CD4-positive, CD25-positive, alpha-beta regulatory T cell (primary cell): ENCODE measurements around the gene TRIM50. TPM values are rescaled to one million over a fixed set of nuclear protein-coding genes. Genes with fewer than 3 reads are reported as not detected.
"Not testable (repeated sequence)": the region's sequence is repeated elsewhere in the genome, so short reads cannot be mapped to it uniquely, and the experiment has no call there.

Source experiments
- ATAC-seq, 2 donors: fragments of 150-1000 bp; cut with Tn5 transposase; one replicate each; pipeline ENCODE4 v1.10.0; 2021; ENCODE audit warnings: low read depth in 2 of 2, moderate number of reproducible peaks in 2 of 2, moderate library complexity in 1 of 2
- DNase-seq, 3 donors: peaks; one replicate each; pipeline versions ENCODE4 v3.0.0 to v3.0.0-alpha.2; 2012 to 2022; ENCODE audit warnings: mixed read lengths in 1 of 3
- H3K27ac ChIP-seq: one replicate; pipeline ENCODE4 v1.7.0; 2013; ENCODE audit warnings: mild to moderate bottlenecking, low read length; ENCODE audit not compliant: insufficient read depth, poor library complexity, severe bottlenecking
- H3K27me3 ChIP-seq: one replicate; pipeline ENCODE4 v1.7.0; 2013; ENCODE audit warnings: low read length; ENCODE audit not compliant: control insufficient read depth, insufficient read depth
- H3K36me3 ChIP-seq: one replicate; pipeline ENCODE4 v1.7.0; 2013; ENCODE audit warnings: mild to moderate bottlenecking, low read length, moderate library complexity; ENCODE audit not compliant: control insufficient read depth, insufficient read depth
- H3K4me1 ChIP-seq: 2 replicates; pipeline ENCODE4 v1.7.0; 2013; ENCODE audit warnings: mild to moderate bottlenecking, low read length; ENCODE audit not compliant: insufficient read depth, control insufficient read depth, poor library complexity, severe bottlenecking
- H3K4me3 ChIP-seq: one replicate; pipeline ENCODE4 v1.7.0; 2013; ENCODE audit warnings: low read depth, mild to moderate bottlenecking, low read length, moderate library complexity
- H3K9me3 ChIP-seq, 2 experiments: 1 replicate in 1 of 2; 2 replicates in 1 of 2; pipeline ENCODE4 v1.7.0; 2013; ENCODE audit warnings: low read length in 2 of 2, mild to moderate bottlenecking in 1 of 2, moderate library complexity in 1 of 2; ENCODE audit not compliant: control insufficient read depth in 2 of 2
- H3K27ac Mint-ChIP-seq, 3 donors: one replicate each; pipeline ENCODE4 v1.8.0; 2020 to 2022; ENCODE audit warnings: mild to moderate bottlenecking in 3 of 3, mixed read lengths in 3 of 3, moderate library complexity in 2 of 3
- H3K27me3 Mint-ChIP-seq: one replicate; pipeline ENCODE4 v1.8.0; 2022; ENCODE audit warnings: mild to moderate bottlenecking, mixed read lengths
- H3K36me3 Mint-ChIP-seq: one replicate; pipeline ENCODE4 v1.8.0; 2020; ENCODE audit warnings: mixed read lengths
- H3K4me1 Mint-ChIP-seq, 4 donors: one replicate each; pipeline ENCODE4 v1.8.0; 2020 to 2022; ENCODE audit warnings: mixed read lengths in 4 of 4, mild to moderate bottlenecking in 1 of 4
- H3K4me3 Mint-ChIP-seq, 4 donors: one replicate each; pipeline ENCODE4 v1.8.0; 2020 to 2022; ENCODE audit warnings: mild to moderate bottlenecking in 4 of 4, mixed read lengths in 4 of 4, moderate library complexity in 3 of 4
- H3K9me3 Mint-ChIP-seq, 7 donors: one replicate each; pipeline ENCODE4 v1.8.0; 2020 to 2022; ENCODE audit warnings: mixed read lengths in 7 of 7, mild to moderate bottlenecking in 3 of 7, moderate library complexity in 2 of 7
- polyA plus RNA-seq, 4 donors: library from polyadenylated mRNA; unstranded; fragments of 300-500 nt; fragmentation: Illumina TruSeq; gene quantifications; one replicate each; pipeline ENCODE4 v1.2.3, GENCODE V29; 2021
- total RNA-seq: library from RNA; stranded (reverse); gene quantifications from one replicate; pipeline ENCODE4 v1.2.3, GENCODE V29; 2022

Gene TRIM50
- total and polyA plus RNA-seq, 5 donors from 2014 or later = not detected

DNA sequence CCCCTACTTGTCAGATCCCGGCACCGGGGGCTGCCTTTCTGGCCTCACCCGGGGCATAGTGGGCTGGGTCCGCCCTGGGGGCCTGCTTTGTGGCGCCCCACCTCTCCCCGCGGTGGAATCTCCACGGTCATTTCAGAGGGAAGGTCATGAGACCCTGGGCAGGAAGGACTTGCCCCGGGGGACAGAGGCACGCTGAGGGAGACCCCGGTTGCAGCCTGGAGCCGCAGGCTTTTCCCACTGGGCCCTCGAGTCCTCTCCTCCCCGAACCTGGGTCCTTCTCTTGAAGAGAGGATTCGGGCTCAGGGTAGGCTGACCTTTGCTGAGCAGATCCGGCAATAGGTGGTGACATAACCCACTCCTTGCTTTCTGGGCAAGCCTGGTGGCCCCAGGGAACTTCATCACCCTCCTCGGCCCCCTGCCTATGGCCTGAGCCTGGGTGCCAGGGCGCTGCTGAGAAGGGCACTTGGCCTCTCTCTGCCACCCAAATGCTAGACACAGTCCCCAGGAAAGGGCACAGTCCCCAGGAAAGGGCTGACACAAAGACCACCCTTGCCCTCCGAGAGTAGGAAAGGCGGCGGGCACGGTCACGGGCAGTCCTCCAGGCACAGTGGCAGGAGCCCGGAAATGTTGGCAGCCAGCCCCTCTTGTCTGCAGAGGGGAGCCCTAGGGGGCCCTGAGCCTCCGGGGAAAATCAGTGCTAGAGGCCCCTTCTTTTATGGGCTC, 36.3 kb upstream of the TRIM50 start:
- Histone ChIP-seq H3K27me3 (no peaks in the 10 kb centered on the region), H3K4me3 (no peak overlapping the region), H3K9me3 (no peaks in the 10 kb centered on the region), H3K27ac (no peak overlapping the region), H3K36me3 (no peaks in the 10 kb centered on the region), H3K4me1 (no peaks in the 10 kb centered on the region)
- Mint-ChIP-seq H3K4me1 (peaks cover 0 to 3% (median 0%) of the 10 kb centered on the region in 4 donors), H3K27ac (no peak overlapping the region), H3K9me3 (peaks cover 0 to under 1% (median 0%) of the 10 kb centered on the region in 7 donors), H3K4me3 (no peak overlapping the region), H3K27me3 (peaks cover 8% of the 10 kb centered on the region), H3K36me3 (no peaks in the 10 kb centered on the region)
- ATAC-seq (no peak), DNase-seq (no peak)

DNA sequence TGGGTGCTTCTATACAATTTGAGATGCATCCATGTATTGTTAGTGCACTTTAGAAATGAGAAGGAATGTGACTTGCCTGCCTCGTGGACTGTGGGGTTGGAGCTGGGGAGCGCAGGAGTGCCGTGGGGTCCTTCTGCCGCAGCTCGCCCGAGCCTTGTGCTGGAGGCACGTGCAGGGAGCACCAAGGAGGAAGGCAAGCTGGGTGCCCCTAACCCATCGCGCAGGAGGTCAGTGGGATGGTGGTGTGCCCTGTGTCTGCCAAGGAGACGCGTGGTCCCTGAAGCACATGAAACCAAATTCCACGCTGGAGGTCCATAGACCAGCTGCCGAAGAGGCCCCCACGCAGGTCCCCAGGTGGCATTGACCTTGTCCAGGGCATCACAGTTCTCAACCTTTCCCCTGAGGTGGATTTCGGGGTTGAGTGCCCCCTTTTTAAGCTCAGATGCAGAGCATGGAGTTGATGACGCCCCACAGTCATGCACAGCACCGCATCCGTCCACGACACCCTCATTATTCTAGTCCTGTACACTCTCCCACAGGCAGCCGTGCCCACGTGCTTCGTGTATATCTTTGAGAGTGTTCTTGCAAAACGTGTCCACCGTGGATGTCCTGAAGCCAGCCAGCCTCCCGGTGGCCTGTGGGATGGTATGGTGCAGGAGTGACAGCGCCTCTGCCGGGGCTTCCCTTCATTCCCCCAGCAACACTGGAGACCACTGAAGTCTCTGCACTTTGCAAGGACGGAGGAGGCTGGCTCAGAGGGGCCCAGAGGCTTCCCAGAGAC, 35.5 kb upstream of the TRIM50 start:
- Histone ChIP-seq H3K36me3 (no peaks in the 10 kb centered on the region), H3K27ac (no peak overlapping the region), H3K4me1 (no peaks in the 10 kb centered on the region), H3K9me3 (no peaks in the 10 kb centered on the region), H3K4me3 (no peak overlapping the region), H3K27me3 (no peaks in the 10 kb centered on the region)
- no peaks in the 10 kb centered on the region for H3K36me3 Mint-ChIP-seq
- peaks cover 0 to 3% (median under 1%) of the 10 kb centered on the region in 4 donors for H3K4me1 Mint-ChIP-seq
- ATAC-seq = no peak
- no peak overlapping the region for H3K4me3 Mint-ChIP-seq
- H3K9me3 Mint-ChIP-seq = no peaks in the 10 kb centered on the region
- no peak for DNase-seq
- H3K27ac Mint-ChIP-seq = no peak overlapping the region
- peaks cover 8% of the 10 kb centered on the region for H3K27me3 Mint-ChIP-seq

- H3K27ac Mint-ChIP-seq, H3K9me3 Mint-ChIP-seq: not testable (repeated sequence)
Observed at GRCh38 chr7:73360590-73360989, 32.7 kb upstream of the TRIM50 start.

GRCh38 chr7:73359746-73360375, 32.0 kb upstream of the TRIM50 start:
- no peak for ATAC-seq
- H3K27me3 ChIP-seq = no peaks in the 10 kb centered on the region
- H3K27ac ChIP-seq = no peak overlapping the region
- H3K36me3 ChIP-seq = no peaks in the 10 kb centered on the region
- Mint-ChIP-seq H3K4me3 (no peak overlapping the region), H3K36me3 (no peaks in the 10 kb centered on the region), H3K27ac (no peak overlapping the region), H3K4me1 (peaks cover 0 to 7% (median 0%) of the 10 kb centered on the region in 4 donors), H3K27me3 (peaks cover 7% of the 10 kb centered on the region), H3K9me3 (peaks cover 0 to under 1% (median 0%) of the 10 kb centered on the region in 7 donors)
- no peaks in the 10 kb centered on the region for H3K9me3 ChIP-seq
- no peak overlapping the region for H3K4me3 ChIP-seq
- DNase-seq = no peak
- H3K4me1 ChIP-seq = no peaks in the 10 kb centered on the region

More at GRCh38 chr7:73360590-73360989, 32.7 kb upstream of the TRIM50 start:
- ATAC-seq, H3K4me1 Mint-ChIP-seq, DNase-seq, H3K4me3 ChIP-seq, H3K36me3 Mint-ChIP-seq, H3K4me3 Mint-ChIP-seq, H3K4me1 ChIP-seq, H3K27me3 ChIP-seq, H3K27ac ChIP-seq, H3K27me3 Mint-ChIP-seq, H3K9me3 ChIP-seq, H3K36me3 ChIP-seq: not testable (repeated sequence)

DNA sequence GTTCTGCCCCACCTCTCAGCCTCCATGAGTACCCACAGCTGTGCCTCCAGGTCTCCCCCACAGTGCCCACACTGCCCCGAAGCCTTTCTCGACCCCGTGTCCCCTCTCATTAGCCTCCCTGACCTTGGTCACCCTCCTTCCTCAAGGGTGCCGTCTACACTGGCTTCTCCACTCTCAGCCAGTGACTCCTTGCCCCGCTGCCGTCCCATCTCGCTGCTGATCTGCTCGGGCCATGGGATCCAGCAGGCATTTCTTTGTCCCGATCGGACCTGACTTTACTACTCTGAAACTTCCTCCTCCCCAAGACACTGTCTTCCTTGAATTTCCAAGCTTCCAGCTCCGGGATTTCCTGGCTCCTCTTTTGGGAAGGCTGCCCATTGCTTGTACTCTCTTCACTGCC, 31.4 kb upstream of the TRIM50 start:
- H3K27ac Mint-ChIP-seq = no peak overlapping the region
- H3K36me3 ChIP-seq = no peaks in the 10 kb centered on the region
- H3K27me3 Mint-ChIP-seq = peaks cover 5% of the 10 kb centered on the region
- H3K4me1 Mint-ChIP-seq = peaks cover 0 to 7% (median 0%) of the 10 kb centered on the region in 4 donors
- no peak overlapping the region for H3K27ac ChIP-seq
- H3K36me3 Mint-ChIP-seq = no peaks in the 10 kb centered on the region
- no peaks in the 10 kb centered on the region for H3K4me1 ChIP-seq
- H3K9me3 ChIP-seq = no peaks in the 10 kb centered on the region
- peaks cover 0 to 1% (median 0%) of the 10 kb centered on the region in 7 donors for H3K9me3 Mint-ChIP-seq
- DNase-seq (no peak), ATAC-seq (no peak)
- H3K4me3 Mint-ChIP-seq = peak overlapping the region in 1 of 4 donors; percentile 41
- no peak overlapping the region for H3K4me3 ChIP-seq
- H3K27me3 ChIP-seq = no peaks in the 10 kb centered on the region

- H3K27ac ChIP-seq = no peak overlapping the region
Observed at GRCh38 chr7:73358590-73359275, 30.9 kb upstream of the TRIM50 start.

DNA sequence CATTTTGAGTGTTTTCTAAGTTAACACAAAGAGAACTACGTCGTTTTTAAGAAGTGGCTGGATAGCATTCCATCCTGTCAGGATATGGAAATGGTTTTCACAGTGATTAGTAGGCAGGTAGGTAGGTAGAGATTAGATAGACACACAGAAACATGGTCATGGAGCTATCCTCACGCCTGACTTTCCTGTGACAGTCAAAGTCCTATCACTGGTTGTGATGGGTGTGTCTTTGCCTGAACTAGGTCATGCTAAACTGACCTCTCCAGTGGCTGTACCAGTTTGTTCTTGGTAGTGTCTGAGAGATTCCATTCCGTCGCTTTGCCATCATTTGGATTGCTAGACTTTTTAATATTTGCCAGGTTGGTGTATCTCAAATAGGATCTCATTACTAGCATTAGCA, 28.3 kb upstream of the TRIM50 start:
- no peaks in the 10 kb centered on the region for H3K27me3 Mint-ChIP-seq
- H3K4me3 Mint-ChIP-seq = no peak overlapping the region
- H3K27me3 ChIP-seq = no peaks in the 10 kb centered on the region
- no peaks in the 10 kb centered on the region for H3K4me1 ChIP-seq
- peaks cover 0 to 1% (median 0%) of the 10 kb centered on the region in 7 donors for H3K9me3 Mint-ChIP-seq
- peaks cover 0 to 7% (median 0%) of the 10 kb centered on the region in 4 donors for H3K4me1 Mint-ChIP-seq
- no peak overlapping the region for H3K27ac ChIP-seq
- no peaks in the 10 kb centered on the region for H3K36me3 ChIP-seq
- no peak for ATAC-seq
- no peak for DNase-seq
- no peaks in the 10 kb centered on the region for H3K9me3 ChIP-seq
- no peak overlapping the region for H3K27ac Mint-ChIP-seq
- H3K36me3 Mint-ChIP-seq = no peaks in the 10 kb centered on the region
- H3K4me3 ChIP-seq = no peak overlapping the region

More at GRCh38 chr7:73358590-73359275, 30.9 kb upstream of the TRIM50 start:
- Mint-ChIP-seq H3K4me3 (peak overlapping the region in 1 of 4 donors; percentile 48), H3K27me3 (peaks cover 5% of the 10 kb centered on the region), H3K4me1 (peaks cover 0 to 7% (median 0%) of the 10 kb centered on the region in 4 donors), H3K27ac (peak overlapping the region in 2 of 3 donors; percentile 42 to 54), H3K36me3 (no peaks in the 10 kb centered on the region), H3K9me3 (peaks cover 0 to 1% (median 0%) of the 10 kb centered on the region in 7 donors)
- Histone ChIP-seq H3K4me1 (no peaks in the 10 kb centered on the region), H3K27me3 (no peaks in the 10 kb centered on the region), H3K4me3 (no peak overlapping the region), H3K9me3 (no peaks in the 10 kb centered on the region), H3K36me3 (no peaks in the 10 kb centered on the region)
- DNase-seq (no peak), ATAC-seq (no peak)
